LHCN-M2 (cell line): ENCODE data around the gene STEAP3. TPM values are rescaled to one million over a fixed set of nuclear protein-coding genes. Genes with fewer than 3 reads are reported as not detected.
A peak's percentile ranks its signal among the peaks of the same experiment; 100 is the strongest.
"Not testable (repeated sequence)": the region's sequence is repeated elsewhere in the genome, so short reads cannot be mapped to it uniquely, and the experiment has no call there.

Source experiments
- DNase-seq: peaks from one replicate; pipeline ENCODE4 v3.0.0-alpha.2; 2012; ENCODE audit warnings: low read depth
- total RNA-seq: library from RNA; depleted of rRNA; stranded (reverse); fragments of >200 nt; gene quantifications from 2 replicates; pipeline ENCODE4 v1.2.3, GENCODE V29; 2014

The STEAP3 gene
- total RNA-seq, 1 experiment from 2014 or later = 42.4 TPM

DNA sequence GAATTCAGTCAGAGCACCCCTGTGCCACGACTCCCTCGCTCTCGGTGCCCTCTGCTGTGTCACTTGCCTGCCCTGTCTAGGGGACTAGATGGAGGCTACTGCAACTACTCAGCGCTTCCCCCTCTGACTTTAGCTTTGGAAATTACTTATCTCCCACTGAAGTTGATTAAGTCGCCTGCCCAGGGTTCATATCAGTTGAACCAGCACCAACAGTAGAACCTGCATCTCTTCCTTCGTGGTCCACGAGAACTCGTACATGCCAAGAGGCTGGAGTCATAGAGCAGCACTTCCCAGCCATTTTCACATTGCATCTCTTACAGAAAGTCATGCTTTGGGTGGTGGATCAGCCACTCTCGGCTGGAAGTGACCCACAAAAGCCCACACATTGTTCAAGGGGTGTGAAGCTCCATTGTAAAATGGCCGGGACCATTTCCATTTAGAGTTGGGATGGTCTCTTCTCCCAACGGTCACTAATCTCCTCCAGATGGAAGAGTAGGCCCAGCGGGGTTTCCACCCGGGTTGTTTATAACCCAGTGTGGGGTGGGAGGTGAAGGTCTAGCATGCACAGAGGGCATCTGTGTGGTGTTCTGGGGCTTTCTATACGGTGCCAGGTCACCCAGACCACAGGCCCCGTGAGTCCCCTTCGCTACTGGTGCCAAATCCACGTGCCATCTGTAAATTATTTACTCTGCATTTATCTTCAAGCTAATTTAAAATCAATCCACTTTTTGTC is 38.0 kb downstream of the STEAP3 start:
- no peak for DNase-seq

DNA sequence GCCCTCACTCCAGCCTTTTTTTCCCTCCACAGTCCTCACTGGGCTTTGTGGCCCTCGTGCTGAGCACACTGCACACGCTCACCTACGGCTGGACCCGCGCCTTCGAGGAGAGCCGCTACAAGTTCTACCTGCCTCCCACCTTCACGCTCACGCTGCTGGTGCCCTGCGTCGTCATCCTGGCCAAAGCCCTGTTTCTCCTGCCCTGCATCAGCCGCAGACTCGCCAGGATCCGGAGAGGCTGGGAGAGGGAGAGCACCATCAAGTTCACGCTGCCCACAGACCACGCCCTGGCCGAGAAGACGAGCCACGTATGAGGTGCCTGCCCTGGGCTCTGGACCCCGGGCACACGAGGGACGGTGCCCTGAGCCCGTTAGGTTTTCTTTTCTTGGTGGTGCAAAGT is 39.4 kb downstream of the STEAP3 start:
- no peak for DNase-seq

DNA sequence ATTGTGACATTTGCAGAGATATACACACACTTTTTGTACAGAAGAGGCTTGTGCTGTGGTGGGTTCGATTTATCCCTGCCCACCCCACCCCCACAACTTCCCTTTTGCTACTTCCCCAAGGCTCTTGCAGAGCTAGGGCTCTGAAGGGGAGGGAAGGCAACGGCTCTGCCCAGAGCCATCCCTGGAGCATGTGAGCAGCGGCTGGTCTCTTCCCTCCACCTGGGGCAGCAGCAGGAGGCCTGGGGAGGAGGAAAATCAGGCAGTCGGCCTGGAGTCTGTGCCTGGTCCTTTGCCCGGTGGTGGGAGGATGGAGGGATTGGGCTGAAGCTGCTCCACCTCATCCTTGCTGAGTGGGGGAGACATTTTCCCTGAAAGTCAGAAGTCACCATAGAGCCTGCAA is 40.0 kb downstream of the STEAP3 start:
- DNase-seq = no peak

DNA sequence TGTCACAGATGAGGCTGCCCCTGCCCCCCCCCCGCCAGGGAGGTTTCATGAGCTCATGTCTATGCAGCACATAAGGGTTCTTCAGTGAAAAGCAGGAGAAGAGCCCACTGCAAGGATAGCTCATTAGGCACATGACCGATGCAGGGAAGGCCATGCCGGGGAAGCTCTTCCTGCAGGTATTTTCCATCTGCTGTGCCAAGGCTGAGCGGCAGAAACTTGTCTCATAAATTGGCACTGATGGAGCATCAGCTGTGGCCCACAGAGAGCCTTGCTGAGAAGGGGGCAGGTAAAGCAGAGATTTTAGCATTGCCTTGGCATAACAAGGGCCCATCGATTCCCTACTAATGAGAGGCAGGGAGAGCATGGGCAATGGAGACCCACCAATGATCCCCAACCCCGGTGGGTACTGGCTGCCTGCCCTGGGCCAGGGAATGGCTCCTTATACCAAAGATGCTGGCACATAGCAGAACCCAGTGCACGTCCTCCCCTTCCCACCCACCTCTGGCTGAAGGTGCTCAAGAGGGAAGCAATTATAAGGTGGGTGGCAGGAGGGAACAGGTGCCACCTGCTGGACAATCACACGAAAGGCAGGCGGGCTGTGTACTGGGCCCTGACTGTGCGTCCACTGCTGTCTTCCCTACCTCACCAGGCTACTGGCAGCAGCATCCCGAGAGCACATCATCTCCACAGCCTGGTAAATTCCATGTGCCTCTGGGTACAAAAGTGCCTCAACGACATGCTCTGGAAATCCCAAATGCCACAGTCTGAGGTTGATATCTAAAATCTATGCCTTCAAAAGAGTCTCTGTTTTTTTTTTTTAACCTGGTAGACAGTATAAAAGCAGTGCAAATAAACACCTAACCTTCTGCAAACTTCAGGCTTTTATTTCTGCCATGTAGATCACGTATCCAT is 41.4 kb downstream of the STEAP3 start:
- no peak for DNase-seq

DNA sequence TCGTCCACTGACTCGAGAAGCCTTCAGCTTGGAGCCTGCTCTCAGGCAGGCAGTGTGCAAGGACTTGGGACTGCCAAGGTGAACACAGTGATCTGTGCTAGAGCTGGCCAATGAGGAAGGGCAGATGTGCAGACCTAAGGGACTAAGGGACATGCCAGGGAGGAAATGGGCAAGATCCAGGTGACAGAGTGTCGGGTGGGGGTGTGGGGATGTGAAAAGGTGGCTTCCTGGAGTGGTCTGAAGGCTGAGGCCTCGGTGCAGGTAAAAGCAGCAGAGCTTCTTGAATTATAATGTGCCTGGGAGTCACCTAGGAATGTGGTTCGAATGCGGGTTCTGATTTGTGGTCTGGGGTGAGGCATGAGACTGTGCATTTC is 42.0 kb downstream of the STEAP3 start:
- DNase-seq = no peak

DNA sequence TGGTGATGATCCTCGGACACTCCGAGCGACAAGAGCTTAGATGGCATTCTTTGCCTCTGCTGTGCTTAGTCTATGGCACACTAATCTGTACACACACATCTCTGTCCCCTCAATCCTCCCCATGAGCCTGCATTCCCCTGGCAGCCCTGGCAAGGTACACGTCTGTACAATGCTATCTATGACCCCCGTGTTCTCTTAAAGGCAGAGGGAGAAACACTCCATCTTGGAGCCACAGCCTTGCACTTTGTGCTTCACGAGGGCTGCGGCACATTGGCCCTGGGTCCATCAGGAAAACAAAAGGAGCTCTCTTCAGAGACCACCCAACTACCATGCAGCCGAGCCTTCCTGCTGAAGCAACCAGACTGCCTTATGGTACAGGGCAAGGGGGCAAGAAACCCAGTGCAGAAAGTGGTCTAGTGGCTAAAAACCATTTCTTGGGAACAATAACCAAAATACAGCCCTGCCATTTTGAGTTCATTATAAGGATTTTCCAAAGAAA is 42.5 kb downstream of the STEAP3 start:
- DNase-seq = no peak

DNA sequence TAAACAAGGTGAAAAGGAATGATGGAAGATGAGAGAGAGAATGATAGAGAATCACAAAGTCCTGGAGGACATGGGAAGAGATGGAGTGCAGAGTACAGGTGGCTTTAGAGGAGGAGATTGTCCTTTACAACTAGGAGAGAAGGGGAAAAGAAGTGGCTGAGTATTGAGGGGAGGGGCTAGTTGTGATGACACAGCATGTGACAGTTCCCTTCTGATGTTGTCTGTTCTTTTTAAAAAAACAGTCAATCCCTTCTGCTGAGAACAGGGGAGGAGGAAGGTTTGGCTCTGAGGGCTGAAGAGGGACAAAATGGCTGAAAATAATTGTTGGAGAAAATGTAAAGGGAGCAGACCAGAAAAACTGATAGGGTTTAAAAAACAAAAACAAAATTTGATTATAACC is 44.0 kb downstream of the STEAP3 start:
- DNase-seq = no peak

DNA sequence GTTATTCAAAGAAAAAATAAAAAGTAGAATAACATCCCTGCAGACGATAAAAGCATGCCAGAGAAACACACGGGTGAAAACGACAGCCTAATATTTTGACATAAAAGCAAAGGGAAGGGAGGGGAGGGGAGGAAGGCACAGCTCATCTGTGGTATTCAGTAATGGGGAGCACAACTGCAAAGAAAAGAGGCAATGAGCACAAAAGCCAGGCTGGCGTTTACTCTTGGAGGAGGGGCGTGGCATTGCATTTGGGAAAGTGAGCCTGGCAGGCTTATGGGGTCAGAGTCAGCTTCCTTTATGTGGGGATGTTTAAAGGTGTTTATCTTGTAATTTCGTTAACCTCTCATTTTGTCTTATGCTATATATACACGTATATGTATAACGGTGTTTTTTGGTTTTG is 53.2 kb downstream of the STEAP3 start:
- no peak for DNase-seq

DNA sequence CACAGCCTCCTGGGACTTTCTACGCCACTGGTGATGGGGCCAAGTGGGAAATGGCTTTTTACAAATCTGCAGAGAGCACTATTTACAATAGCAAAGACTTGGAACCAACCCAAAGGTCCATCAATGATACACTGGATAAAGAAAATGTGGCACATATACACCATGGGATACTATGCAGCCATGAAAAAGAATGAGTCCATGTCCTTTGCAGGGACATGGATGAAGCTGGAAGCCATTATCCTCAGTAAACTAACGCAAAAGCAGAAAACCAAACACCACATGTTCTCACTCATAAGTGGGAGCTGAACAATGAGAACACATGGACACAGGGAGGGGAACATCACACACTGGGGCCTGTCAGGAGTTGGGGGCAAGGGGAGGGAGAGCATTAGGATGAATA is 54.8 kb downstream of the STEAP3 start:
- DNase-seq = not testable (repeated sequence)

DNA sequence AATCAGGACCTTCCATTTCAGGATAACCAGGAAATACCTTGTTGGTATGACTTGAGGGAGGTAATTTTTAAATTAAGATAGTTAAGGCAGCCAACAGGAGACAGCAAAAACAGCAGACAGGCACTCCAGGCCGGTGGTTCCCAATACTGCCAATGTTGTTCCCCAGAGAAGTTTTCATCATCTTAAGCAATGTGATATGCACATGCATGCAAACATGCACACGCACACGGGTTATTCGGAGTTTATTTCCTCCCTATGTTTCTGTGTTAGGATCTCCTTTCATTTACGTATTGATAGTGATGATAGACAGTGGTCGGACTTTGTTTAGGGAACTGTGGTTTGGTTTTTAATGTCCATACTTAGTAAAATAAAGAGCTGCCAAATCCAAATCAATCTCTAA is 55.3 kb downstream of the STEAP3 start:
- no peak for DNase-seq

DNA sequence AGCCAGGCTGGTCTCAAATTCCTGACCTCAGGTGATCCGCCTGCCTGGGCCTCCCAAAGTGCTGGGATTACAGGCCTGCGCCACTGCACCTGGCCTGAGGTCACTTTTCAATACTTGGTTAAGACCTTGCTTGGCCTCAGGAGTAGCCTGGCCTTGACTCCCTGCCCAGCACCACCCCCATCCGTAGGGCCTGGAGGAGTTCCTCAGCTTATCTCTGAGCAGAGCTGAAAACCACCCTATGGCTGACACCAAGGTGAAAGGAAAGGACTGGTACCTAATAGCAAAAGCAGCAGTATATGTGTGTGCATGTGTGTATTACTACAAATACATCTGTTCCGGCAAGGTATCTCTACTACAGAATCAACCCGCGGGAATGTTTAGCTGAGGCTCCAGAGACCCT is 56.0 kb downstream of the STEAP3 start:
- no peak for DNase-seq

DNA sequence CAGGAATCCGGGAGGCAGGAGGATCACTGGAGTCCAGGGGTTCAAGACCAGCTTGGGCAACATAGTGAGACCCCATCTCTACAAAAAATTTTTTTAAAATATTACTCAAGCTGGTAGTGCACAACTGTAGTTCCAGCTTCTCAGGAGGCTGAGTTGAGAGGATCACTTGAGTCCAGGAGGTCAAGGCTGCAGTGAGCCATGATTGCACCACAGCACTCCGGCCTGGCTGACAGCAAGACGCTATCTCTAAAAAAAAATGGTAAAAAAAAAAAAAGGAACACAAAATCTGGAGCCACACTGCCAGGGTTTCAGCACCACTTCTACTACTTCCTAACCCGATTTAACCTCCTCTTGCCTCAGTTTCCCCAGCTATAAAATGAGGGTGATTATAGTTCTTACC is 57.0 kb downstream of the STEAP3 start:
- DNase-seq = no peak

DNA sequence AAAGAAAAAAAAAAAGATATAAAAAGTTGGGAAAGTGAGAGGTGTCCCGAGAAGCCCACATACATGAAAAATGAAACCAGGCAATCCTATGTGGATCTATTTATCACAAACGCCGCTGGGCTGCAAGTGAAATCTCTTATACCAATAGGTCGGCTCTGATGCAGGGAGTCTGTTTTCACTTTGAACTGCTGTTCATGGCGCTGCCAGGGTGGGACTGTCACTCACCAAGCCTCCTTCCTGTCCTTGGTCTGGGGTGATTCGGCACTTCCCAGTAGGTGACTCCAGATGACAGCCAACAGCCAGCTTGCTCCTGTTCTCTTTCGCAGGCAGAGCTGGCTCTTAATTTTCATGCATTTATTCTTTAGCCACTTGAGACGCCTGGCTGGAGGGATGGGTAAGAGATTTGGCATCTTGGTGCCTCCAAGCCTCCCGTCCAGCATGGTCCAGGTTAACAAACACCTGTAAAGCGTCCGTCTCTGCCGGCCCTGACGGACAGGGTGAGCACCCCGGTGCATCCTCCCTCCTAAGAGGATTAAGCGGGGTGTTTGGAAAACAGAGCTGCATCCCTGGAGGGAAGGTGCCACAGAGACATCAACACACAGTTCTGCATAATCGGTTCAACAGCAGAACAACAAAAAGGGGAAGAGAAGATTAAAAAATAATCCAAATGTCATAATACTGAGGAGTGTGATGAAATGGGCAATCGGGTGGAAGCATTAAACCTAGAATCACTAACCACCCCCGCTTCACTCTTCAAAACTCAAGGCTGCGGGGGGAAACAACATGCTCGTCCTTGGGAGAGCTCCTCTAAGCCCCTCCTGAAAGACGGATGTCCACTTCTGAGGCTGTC is 58.7 kb downstream of the STEAP3 start:
- no peak for DNase-seq

DNA sequence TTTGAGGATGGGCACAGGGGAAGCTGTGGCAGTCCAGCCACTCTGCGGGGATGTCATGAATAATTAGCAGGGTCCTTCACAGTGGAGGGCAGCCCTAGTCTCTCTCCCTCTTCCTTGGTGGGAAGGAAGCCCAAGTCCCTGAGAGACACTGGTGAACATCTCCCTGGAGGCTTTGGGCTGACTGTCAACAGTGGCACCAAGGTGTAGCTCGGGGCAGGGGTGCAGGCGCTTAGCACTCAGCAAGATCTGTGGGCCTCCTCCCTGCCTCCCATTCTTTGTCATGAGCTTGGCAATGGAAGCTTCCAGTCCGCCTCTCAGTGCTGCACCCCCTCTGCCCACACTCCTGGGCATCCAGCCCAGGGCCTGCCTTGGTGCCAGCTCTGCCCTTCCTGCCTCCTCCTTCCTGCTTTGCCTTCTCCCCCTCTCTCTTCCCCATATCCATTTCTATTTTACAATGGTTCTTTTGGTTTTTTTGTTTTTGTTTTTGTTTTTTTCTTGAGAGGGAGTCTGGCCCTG is 59.4 kb downstream of the STEAP3 start:
- DNase-seq = no peak

DNA sequence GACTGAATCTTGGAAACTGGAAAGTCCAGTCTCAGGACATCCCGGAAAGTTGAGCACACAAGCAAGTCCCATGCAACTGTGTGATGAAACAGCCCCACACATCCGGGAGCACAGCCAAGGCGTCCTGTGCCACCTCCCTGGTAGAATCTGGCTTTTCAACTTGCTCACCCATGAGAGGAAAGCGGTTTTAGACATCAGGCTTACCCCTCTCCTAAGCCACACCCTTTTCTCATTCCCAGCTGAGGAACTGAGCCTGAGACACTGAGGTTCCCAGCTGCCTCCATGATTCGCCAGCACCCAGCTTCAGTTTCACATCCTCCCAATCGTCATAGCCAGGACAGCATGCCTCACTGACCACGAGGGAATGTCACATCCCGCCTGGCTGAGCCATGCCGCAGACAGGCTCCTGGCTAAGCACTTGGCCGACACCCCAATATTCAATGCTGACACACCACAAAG is 60.3 kb downstream of the STEAP3 start:
- DNase-seq = peak; percentile 96

DNA sequence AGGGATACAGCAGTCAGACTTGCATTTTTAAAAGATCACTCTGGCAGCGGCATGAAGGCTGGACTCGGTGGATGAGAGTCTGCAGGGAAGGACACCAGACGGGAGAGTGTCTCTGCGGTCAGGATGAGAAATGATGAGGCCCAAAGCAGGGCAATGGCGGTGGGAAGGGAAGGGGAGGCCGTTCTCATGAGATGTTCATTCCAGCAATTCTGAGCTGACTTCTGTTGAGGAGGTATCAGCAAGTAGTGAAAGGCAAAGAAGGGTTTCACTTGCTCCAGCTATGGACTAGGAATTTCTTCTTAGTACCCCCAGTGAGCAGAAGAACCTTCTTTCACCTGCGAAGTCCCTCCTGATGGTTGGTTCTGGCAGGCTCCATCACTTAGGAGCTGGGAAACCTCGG is 63.0 kb downstream of the STEAP3 start:
- no peak for DNase-seq

DNA sequence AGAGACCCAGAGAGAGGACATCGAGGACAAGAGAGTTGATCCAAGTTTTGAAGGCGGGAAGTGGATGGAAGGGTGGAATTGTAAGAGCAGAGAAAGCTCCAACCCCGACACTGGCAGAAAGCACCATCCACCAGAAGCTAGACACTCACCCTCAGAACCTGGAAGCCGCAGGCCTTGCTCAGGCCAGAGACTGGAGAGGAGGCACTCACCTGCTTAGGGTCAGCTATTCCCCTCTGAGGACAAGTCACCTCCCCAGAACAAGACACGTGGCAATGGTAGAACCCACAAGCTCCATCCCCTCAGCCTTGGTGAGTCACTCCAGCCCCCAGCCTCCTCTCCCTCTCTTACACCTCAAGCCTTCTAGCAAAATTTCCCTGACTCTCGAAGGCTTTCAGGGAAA is 64.9 kb downstream of the STEAP3 start:
- no peak for DNase-seq

DNA sequence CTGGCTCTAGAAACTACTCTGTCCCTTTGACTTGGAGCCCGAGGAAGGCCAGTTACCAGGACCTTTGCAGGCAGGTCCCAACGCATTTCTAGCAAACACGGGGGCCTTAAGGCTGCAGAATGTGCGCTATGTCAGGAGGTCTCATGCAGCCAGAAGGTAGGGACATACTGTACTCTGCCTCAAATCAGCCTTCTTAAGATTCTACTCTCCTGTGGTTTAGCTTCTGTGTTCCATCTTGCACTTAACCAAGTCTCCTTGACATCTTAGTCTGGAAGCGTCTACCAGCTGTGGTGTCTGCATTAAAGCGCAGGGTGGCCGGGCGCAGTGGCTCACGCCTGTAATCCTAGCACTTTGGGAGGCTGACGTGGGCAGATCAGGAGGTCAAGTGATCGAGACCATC is 65.5 kb downstream of the STEAP3 start:
- DNase-seq = no peak

DNA sequence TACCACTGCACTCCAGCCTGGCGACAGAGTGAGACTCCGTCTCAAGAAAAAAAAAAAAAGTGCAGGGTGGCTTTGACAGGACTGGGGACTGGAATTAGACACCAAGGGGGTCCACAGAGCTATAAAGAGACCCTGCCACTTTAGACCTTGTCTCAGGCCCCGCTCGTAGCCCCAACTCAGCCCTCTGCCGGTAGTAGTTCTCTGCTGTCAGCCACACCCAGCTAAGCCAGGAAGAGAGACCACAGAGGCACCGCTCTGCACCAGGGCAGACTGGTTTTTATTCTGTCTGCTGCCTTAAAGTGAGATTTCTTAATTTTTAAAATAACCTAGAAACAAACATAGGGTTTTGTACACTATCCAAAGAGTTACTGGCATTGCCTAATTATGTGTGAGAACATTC is 66.0 kb downstream of the STEAP3 start:
- DNase-seq = no peak

DNA sequence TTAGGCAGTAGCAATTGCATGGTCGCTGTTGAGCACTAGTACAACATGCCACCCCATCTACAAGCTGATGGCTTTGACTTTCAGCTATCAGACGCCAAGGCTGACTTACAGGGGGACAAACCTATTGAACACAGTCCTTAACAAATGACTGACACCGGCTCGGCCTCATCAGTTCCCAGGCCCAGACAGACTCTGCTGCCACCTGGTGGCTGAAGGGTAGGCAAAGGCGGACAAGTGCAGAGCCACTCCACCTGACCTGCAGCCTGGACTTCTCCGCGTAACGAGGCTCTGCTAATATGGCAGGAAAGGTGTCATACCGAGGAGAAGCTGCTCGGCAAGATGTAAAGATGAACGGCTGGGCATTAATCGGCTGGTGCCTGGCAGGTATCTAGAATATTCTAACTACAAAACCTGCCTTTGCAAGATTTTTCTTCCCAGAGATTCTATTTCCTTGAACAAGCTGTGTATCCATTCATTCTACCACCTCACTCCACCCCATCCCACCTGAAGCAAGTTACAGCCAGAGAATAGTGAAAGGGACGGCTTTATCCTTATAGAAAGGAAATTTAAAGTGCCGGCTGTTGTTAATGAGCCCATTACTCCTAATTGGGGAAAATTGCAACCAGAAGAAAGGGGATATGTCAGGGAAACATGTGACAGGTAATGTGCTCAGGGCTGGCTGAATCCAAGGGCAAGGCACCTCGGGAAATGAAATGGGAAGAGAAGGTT is 67.4 kb downstream of the STEAP3 start:
- DNase-seq = no peak

DNA sequence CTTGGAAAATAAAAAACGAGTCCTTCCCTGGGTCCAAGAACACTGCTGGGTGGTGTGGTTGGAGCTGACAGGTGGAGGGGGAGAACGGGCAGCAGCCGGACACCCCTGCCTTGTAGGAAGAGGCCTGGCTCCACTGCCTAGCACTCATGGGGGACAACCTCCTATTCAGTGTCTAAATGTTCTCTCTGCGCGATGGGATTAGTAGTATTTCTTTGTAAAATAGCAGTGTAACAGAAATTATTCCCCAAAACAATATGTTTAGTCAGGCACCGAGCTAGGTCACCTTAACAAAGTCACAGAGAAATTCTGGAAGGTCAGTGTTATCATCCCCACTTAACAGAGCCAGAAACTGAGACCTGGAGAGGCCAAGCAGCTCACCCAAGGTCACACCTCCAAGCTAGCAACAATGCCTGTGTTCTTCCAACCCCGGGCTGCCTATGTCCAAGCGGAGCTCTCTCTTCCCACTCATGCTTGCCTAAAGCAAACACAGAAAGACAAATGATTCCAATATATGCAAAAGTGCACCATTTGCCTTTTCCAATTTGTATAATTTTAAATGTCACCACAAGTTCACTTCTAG is 68.0 kb downstream of the STEAP3 start:
- no peak for DNase-seq
